Gastrocnemius medialis (tissue), 4 donors: ENCODE results near the gene SNAPC4.

Experiments
- CTCF ChIP-seq, 5 experiments: fragments of 450-650 bp in 3 of 5; fragments of 200-600 bp in 2 of 5; sonication (generic) in 2 of 5; IDR thresholded peaks in 4 of 5; conservative IDR thresholded peaks in 1 of 5; 1 replicate in 4 of 5; 2 replicates in 1 of 5; pipeline ENCODE4 v1.5.1; 2016 to 2019; ENCODE audit warnings: antibody characterized with exemption in 5 of 5, mild to moderate bottlenecking in 3 of 5, moderate library complexity in 3 of 5
- POLR2A ChIP-seq, 2 donors: fragments of 450-650 bp; IDR thresholded peaks; one replicate each; pipeline ENCODE4 v1.6.1; 2017; ENCODE audit warnings: antibody characterized with exemption in 2 of 2, mild to moderate bottlenecking in 2 of 2, moderate library complexity in 2 of 2

- no peak for TF ChIP-seq CTCF (IDR thresholded peaks at IDR 0.05 in 4 of 5, conservative IDR thresholded peaks at IDR 0.05 in 1 of 5)
- no peak for TF ChIP-seq POLR2A (IDR thresholded peaks at IDR 0.05)
Measured at GRCh38 chr9:136351252-136351800, 48.6 kb downstream of the SNAPC4 start.
